ENCODE results near the gene ACOXL.
"Not testable (repeated sequence)": the region's sequence is repeated elsewhere in the genome, so short reads cannot be mapped to it uniquely, and the experiment has no call there.

The ACOXL gene

GRCh38 chr2:110834134-110834827 is 101.9 kb downstream of the ACOXL start:
- no peak for DNase-seq

- DNase-seq, result no peak
Observed at GRCh38 chr2:110836671-110837070, 104.3 kb downstream of the ACOXL start.

GRCh38 chr2:110837446-110838409 is 105.4 kb downstream of the ACOXL start:
- DNase-seq, result no peak

- DNase-seq, result no peak
Observed at GRCh38 chr2:110838657-110839384, 106.4 kb downstream of the ACOXL start.

GRCh38 chr2:110840508-110840907 is 108.1 kb downstream of the ACOXL start:
- DNase-seq, result no peak

GRCh38 chr2:110842048-110842447 is 109.7 kb downstream of the ACOXL start:
- DNase-seq, result no peak

GRCh38 chr2:110843496-110843895 is 111.1 kb downstream of the ACOXL start:
- no peak for DNase-seq

- no peak for DNase-seq
Observed at GRCh38 chr2:110843959-110844510, 111.7 kb downstream of the ACOXL start.

GRCh38 chr2:110847651-110848050 is 115.3 kb downstream of the ACOXL start:
- no peak for DNase-seq

GRCh38 chr2:110848071-110848470 is 115.7 kb downstream of the ACOXL start:
- DNase-seq, result no peak

- DNase-seq, result no peak
Observed at GRCh38 chr2:110848519-110849030, 116.2 kb downstream of the ACOXL start.

GRCh38 chr2:110851531-110851930 is 119.2 kb downstream of the ACOXL start:
- DNase-seq, result no peak

- no peak for DNase-seq
Observed at GRCh38 chr2:110852051-110852450, 119.7 kb downstream of the ACOXL start.

- DNase-seq, result no peak
Observed at GRCh38 chr2:110852541-110853263, 120.3 kb downstream of the ACOXL start.

- no peak for DNase-seq
Observed at GRCh38 chr2:110853516-110853915, 121.1 kb downstream of the ACOXL start.

- DNase-seq, result no peak
Observed at GRCh38 chr2:110853948-110854347, 121.6 kb downstream of the ACOXL start.

GRCh38 chr2:110854355-110855081 is 122.1 kb downstream of the ACOXL start:
- no peak for DNase-seq

- not testable (repeated sequence) for DNase-seq
Observed at GRCh38 chr2:110855841-110856240, 123.5 kb downstream of the ACOXL start.

GRCh38 chr2:110858135-110858725 is 125.9 kb downstream of the ACOXL start:
- DNase-seq, result no peak

GRCh38 chr2:110858993-110859701 is 126.8 kb downstream of the ACOXL start:
- peak; percentile 11 for DNase-seq
